Stimulated activated CD8-positive, alpha-beta memory T cell treated with anti-CD3 and anti-CD28 coated beads, Interleukin-15, amount 100 ng/mL, for 1 hour (primary cell): Measurements from ENCODE around the gene SRGAP1.
"Not testable (repeated sequence)": the region's sequence is repeated elsewhere in the genome, so short reads cannot be mapped to it uniquely, and the experiment has no call there.

Experiments used
- DNase-seq: peaks from one replicate; pipeline ENCODE4 v3.0.0-alpha.2; 2020; ENCODE audit warnings: low read depth

The SRGAP1 gene

GRCh38 chr12:64171715-64172114 is 327.2 kb downstream of the SRGAP1 start:
- no peak for DNase-seq

- DNase-seq: no peak
Measured at GRCh38 chr12:64172143-64172970, 327.9 kb downstream of the SRGAP1 start.

GRCh38 chr12:64173456-64173855 is 329.0 kb downstream of the SRGAP1 start:
- no peak for DNase-seq

GRCh38 chr12:64175254-64175945 is 330.9 kb downstream of the SRGAP1 start:
- no peak for DNase-seq

- no peak for DNase-seq
Measured at GRCh38 chr12:64177001-64177400, 332.5 kb downstream of the SRGAP1 start.

- DNase-seq: no peak
Measured at GRCh38 chr12:64178122-64178521, 333.6 kb downstream of the SRGAP1 start.

- DNase-seq: no peak
Measured at GRCh38 chr12:64180951-64181350, 336.5 kb downstream of the SRGAP1 start.

GRCh38 chr12:64181430-64182291 is 337.2 kb downstream of the SRGAP1 start:
- DNase-seq: no peak

- DNase-seq: no peak
Measured at GRCh38 chr12:64184216-64184615, 339.7 kb downstream of the SRGAP1 start.

GRCh38 chr12:64186789-64187188 is 342.3 kb downstream of the SRGAP1 start:
- DNase-seq: no peak

- no peak for DNase-seq
Measured at GRCh38 chr12:64187370-64187769, 342.9 kb downstream of the SRGAP1 start.

- DNase-seq: no peak
Measured at GRCh38 chr12:64187794-64188193, 343.3 kb downstream of the SRGAP1 start.

GRCh38 chr12:64189530-64189929 is 345.0 kb downstream of the SRGAP1 start:
- DNase-seq: no peak

- DNase-seq: no peak
Measured at GRCh38 chr12:64190140-64190539, 345.6 kb downstream of the SRGAP1 start.

- no peak for DNase-seq
Measured at GRCh38 chr12:64192644-64193444, 348.3 kb downstream of the SRGAP1 start.

GRCh38 chr12:64193931-64194330 is 349.4 kb downstream of the SRGAP1 start:
- DNase-seq: no peak

- no peak for DNase-seq
Measured at GRCh38 chr12:64194333-64195149, 350.0 kb downstream of the SRGAP1 start.

- DNase-seq: not testable (repeated sequence)
Measured at GRCh38 chr12:64195841-64196240, 351.3 kb downstream of the SRGAP1 start.

GRCh38 chr12:64203036-64203435 is 358.5 kb downstream of the SRGAP1 start:
- DNase-seq: no peak

GRCh38 chr12:64203775-64204174 is 359.3 kb downstream of the SRGAP1 start:
- DNase-seq: no peak

GRCh38 chr12:64205542-64205941 is 361.0 kb downstream of the SRGAP1 start:
- DNase-seq: no peak
